CD4-positive, alpha-beta memory T cell (primary cell): ENCODE data around the gene HOXA10. TPM values are rescaled to one million over a fixed set of nuclear protein-coding genes. Genes with fewer than 3 reads are reported as not detected.

Experiments
- CTCF ChIA-PET: fragments of 350-600 bp; sonication (Branson Sonifier 250); formaldehyde crosslinking; loops from one replicate; lab custom pipeline; 2021; ENCODE audit warnings: inconsistent platforms; ENCODE audit not compliant: partially characterized antibody; lab: Charles Lee
- POLR2A ChIA-PET: fragments of 350-600 bp; sonication (Branson Sonifier 250); formaldehyde crosslinking; loops from one replicate; lab custom pipeline; 2021; ENCODE audit not compliant: partially characterized antibody; lab: Charles Lee
- DNase-seq, 5 donors: peaks; one replicate each; pipeline versions ENCODE4 v3.0.0 to v3.0.0-alpha.2; 2020 to 2022; ENCODE audit warnings: mixed read lengths in 1 of 5
- H3K27ac ChIP-seq: one replicate; pipeline ENCODE4 v1.7.0; 2013; ENCODE audit warnings: low read depth, low read length
- H3K27me3 ChIP-seq: 2 replicates; pipeline ENCODE4 v1.7.0; 2013; ENCODE audit warnings: mild to moderate bottlenecking, low read length, moderate library complexity; ENCODE audit not compliant: insufficient read depth
- H3K36me3 ChIP-seq: 2 replicates; pipeline ENCODE4 v1.7.0; 2013; ENCODE audit warnings: mild to moderate bottlenecking, low read length, moderate library complexity; ENCODE audit not compliant: insufficient read depth
- H3K4me1 ChIP-seq: 2 replicates; pipeline ENCODE4 v1.7.0; 2013; ENCODE audit warnings: mild to moderate bottlenecking, low read length, moderate library complexity; ENCODE audit not compliant: insufficient read depth
- H3K4me3 ChIP-seq, 2 donors: one replicate each; pipeline ENCODE4 v1.7.0; 2013; ENCODE audit warnings: low read length in 2 of 2, mild to moderate bottlenecking in 1 of 2
- H3K9me3 ChIP-seq, 2 donors: one replicate each; pipeline ENCODE4 v1.7.0; 2013; ENCODE audit warnings: low read length in 2 of 2, control low read depth in 1 of 2; ENCODE audit not compliant: control insufficient read depth in 1 of 2
- H3K27ac Mint-ChIP-seq, 7 donors: one replicate each; pipeline ENCODE4 v1.8.0; 2020 to 2021; ENCODE audit warnings: mixed read lengths in 7 of 7, mild to moderate bottlenecking in 6 of 7, inconsistent platforms in 3 of 7, moderate library complexity in 3 of 7
- H3K27me3 Mint-ChIP-seq, 2 donors: one replicate each; pipeline ENCODE4 v1.8.0; 2020 to 2021; ENCODE audit warnings: mixed read lengths in 2 of 2
- H3K36me3 Mint-ChIP-seq, 2 donors: one replicate each; pipeline ENCODE4 v1.8.0; 2020 to 2021; ENCODE audit warnings: mixed read lengths in 2 of 2, inconsistent platforms in 1 of 2, mild to moderate bottlenecking in 1 of 2
- H3K4me1 Mint-ChIP-seq, 4 donors: one replicate each; pipeline ENCODE4 v1.8.0; 2020 to 2021; ENCODE audit warnings: mixed read lengths in 4 of 4, mild to moderate bottlenecking in 1 of 4
- H3K4me3 Mint-ChIP-seq, 8 donors: one replicate each; pipeline ENCODE4 v1.8.0; 2020 to 2021; ENCODE audit warnings: mixed read lengths in 8 of 8, mild to moderate bottlenecking in 7 of 8, moderate library complexity in 6 of 8, inconsistent platforms in 3 of 8
- H3K9me3 Mint-ChIP-seq, 8 donors: one replicate each; pipeline ENCODE4 v1.8.0; 2020 to 2021; ENCODE audit warnings: mixed read lengths in 8 of 8, mild to moderate bottlenecking in 5 of 8, inconsistent platforms in 3 of 8, moderate library complexity in 1 of 8
- intact Hi-C: fragments of 100-400 bp; cut with micrococcal nuclease; formaldehyde crosslinking; loops from one replicate; pipeline ENCODE4 v1.15.1; 2023
- polyA plus RNA-seq, 2 donors: library from polyadenylated mRNA; unstranded; fragments of 300-500 nt; fragmentation: Illumina TruSeq; gene quantifications; one replicate each; pipeline ENCODE4 v1.2.3, GENCODE V29; 2021
- total RNA-seq, 2 experiments: library from RNA; stranded (reverse); gene quantifications; one replicate each; pipeline ENCODE4 v1.2.3, GENCODE V29; 2021

HOXA10 gene
- total and polyA plus RNA-seq, 4 experiments from 2014 or later: not detected

GRCh38 chr7:27159266-27160144, 14.6 kb downstream of the HOXA10 start:
- H3K27ac ChIP-seq: no peak overlapping the region
- intact Hi-C loops: loop anchor here (2.0 to 10.0 kb wide), 7 partner anchors 62 to 1307 kb away; partner anchors contain the start of genes HOXA1 and SNX10
- no peaks in the 10 kb centered on the region for H3K9me3 ChIP-seq
- ChIA-PET POLR2A (interaction anchor here (1.2 to 1.3 kb wide), 2 partner anchors 13 to 476 kb away, joined by 3 read pairs; no protein-coding TSS in a partner anchor), CTCF (interaction anchor here (0.7 to 1.7 kb wide), 12 partner anchors 9 to 1265 kb away, joined by 3 to 22 read pairs (median 4); partner anchors contain the start of gene HOXA6)
- no peaks in the 10 kb centered on the region for H3K36me3 ChIP-seq
- peaks cover 38% of the 10 kb centered on the region for H3K4me1 ChIP-seq
- H3K27me3 Mint-ChIP-seq: peaks cover 60 to 73% of the 10 kb centered on the region in 2 donors
- no peak for DNase-seq
- peak overlapping the region in 1 of 7 donors; percentile 88 for H3K27ac Mint-ChIP-seq
- peaks cover 0 to 3% of the 10 kb centered on the region in 2 donors for H3K36me3 Mint-ChIP-seq
- peaks cover 23 to 56% (median 33%) of the 10 kb centered on the region in 4 donors for H3K4me1 Mint-ChIP-seq
- H3K27me3 ChIP-seq: peaks cover 81% of the 10 kb centered on the region
- peaks cover 0 to 42% (median 0%) of the 10 kb centered on the region in 8 donors for H3K9me3 Mint-ChIP-seq
- H3K4me3 ChIP-seq: no peak overlapping the region
- peak overlapping the region; percentile 62 to 84 (median 78) for H3K4me3 Mint-ChIP-seq

- POLR2A ChIA-PET: interaction anchor here (1.2 to 1.3 kb wide), 2 partner anchors 14 to 476 kb away, joined by 3 read pairs; no protein-coding TSS in a partner anchor
- Histone ChIP-seq H3K4me1 (peaks cover 41% of the 10 kb centered on the region), H3K9me3 (no peaks in the 10 kb centered on the region), H3K36me3 (no peaks in the 10 kb centered on the region), H3K27ac (no peak overlapping the region), H3K27me3 (peaks cover 83% of the 10 kb centered on the region), H3K4me3 (no peak overlapping the region)
- H3K4me3 Mint-ChIP-seq: peak overlapping the region in 6 of 8 donors; percentile 10 to 74 (median 44)
- H3K36me3 Mint-ChIP-seq: peaks cover 0 to 3% of the 10 kb centered on the region in 2 donors
- H3K27ac Mint-ChIP-seq: peak overlapping the region in 4 of 7 donors; percentile 3 to 88 (median 64)
- peaks cover 23 to 62% (median 34%) of the 10 kb centered on the region in 4 donors for H3K4me1 Mint-ChIP-seq
- no peak for DNase-seq
- intact Hi-C loops: no loop called here
- peaks cover 61 to 73% of the 10 kb centered on the region in 2 donors for H3K27me3 Mint-ChIP-seq
- CTCF ChIA-PET: interaction anchor here (0.7 to 1.7 kb wide), 12 partner anchors 8 to 1264 kb away, joined by 3 to 22 read pairs (median 4); partner anchors contain the start of gene HOXA6
- peaks cover 0 to 41% (median 0%) of the 10 kb centered on the region in 8 donors for H3K9me3 Mint-ChIP-seq
These were observed 15.5 kb downstream of the HOXA10 start for GRCh38 chr7:27158436-27159265.

- intact Hi-C loops: no loop called here
- H3K9me3 ChIP-seq: no peaks in the 10 kb centered on the region
These were observed 16.3 kb downstream of the HOXA10 start for GRCh38 chr7:27157702-27158431.

GRCh38 chr7:27156916-27157701, 17.0 kb downstream of the HOXA10 start:
- peak overlapping the region in 6 of 8 donors; percentile 27 to 76 (median 39) for H3K4me3 Mint-ChIP-seq
- POLR2A ChIA-PET: interaction anchor here (0.8 to 1.1 kb wide), 2 partner anchors 16 to 20 kb away, joined by 3 read pairs; no protein-coding TSS in a partner anchor
- peaks cover 25 to 74% (median 39%) of the 10 kb centered on the region in 4 donors for H3K4me1 Mint-ChIP-seq
- Histone ChIP-seq H3K9me3 (no peaks in the 10 kb centered on the region), H3K36me3 (no peaks in the 10 kb centered on the region), H3K4me3 (no peak overlapping the region), H3K4me1 (peaks cover 47% of the 10 kb centered on the region), H3K27ac (no peak overlapping the region), H3K27me3 (peaks cover 85% of the 10 kb centered on the region)
- peaks cover 0 to 3% of the 10 kb centered on the region in 2 donors for H3K36me3 Mint-ChIP-seq
- DNase-seq: no peak
- H3K9me3 Mint-ChIP-seq: peaks cover 0 to 41% (median 0%) of the 10 kb centered on the region in 8 donors
- intact Hi-C loops: no loop called here
- peaks cover 67 to 72% of the 10 kb centered on the region in 2 donors for H3K27me3 Mint-ChIP-seq
- CTCF ChIA-PET: interaction anchor here (0.9 to 1.5 kb wide), 7 partner anchors 10 to 788 kb away, joined by 3 to 6 read pairs (median 3); partner anchors contain the start of genes HOXA10 and HOXA6
- peak overlapping the region in 5 of 7 donors; percentile 38 to 88 (median 75) for H3K27ac Mint-ChIP-seq

More at GRCh38 chr7:27157702-27158431, 16.3 kb downstream of the HOXA10 start:
- Mint-ChIP-seq H3K4me3 (peak overlapping the region; percentile 21 to 76 (median 38)), H3K36me3 (peaks cover 0 to 3% of the 10 kb centered on the region in 2 donors), H3K27ac (peak overlapping the region in 5 of 7 donors; percentile 2 to 88 (median 42)), H3K4me1 (peaks cover 25 to 69% (median 36%) of the 10 kb centered on the region in 4 donors), H3K27me3 (peaks cover 64 to 72% of the 10 kb centered on the region in 2 donors), H3K9me3 (peaks cover 0 to 41% (median 0%) of the 10 kb centered on the region in 8 donors)
- peaks cover 41% of the 10 kb centered on the region for H3K4me1 ChIP-seq
- H3K36me3 ChIP-seq: no peaks in the 10 kb centered on the region
- POLR2A ChIA-PET: no interaction called here
- DNase-seq: no peak
- no peak overlapping the region for H3K27ac ChIP-seq
- peaks cover 83% of the 10 kb centered on the region for H3K27me3 ChIP-seq
- H3K4me3 ChIP-seq: no peak overlapping the region
- CTCF ChIA-PET: interaction anchor here (1.0 to 1.4 kb wide), 4 partner anchors 10 to 38 kb away, joined by 3 to 6 read pairs (median 3); partner anchors contain the start of genes HOXA10 and HOXA6

GRCh38 chr7:27156508-27156898, 17.6 kb downstream of the HOXA10 start, which contains the start of gene HOXA7:
Gene HOXA7, minus strand, starts transcription at chr7:27156675. Its CDS starts 130 bp downstream, at chr7:27156545.
- Mint-ChIP-seq H3K4me3 (peak within 1 kb of the TSS in 7 of 8 donors; percentile 38 to 88 (median 74)), H3K27me3 (peaks cover 73 to 78% of the 10 kb centered on the region in 2 donors), H3K27ac (peak within 1 kb of the TSS in 5 of 7 donors; percentile 70 to 93 (median 88)), H3K4me1 (peaks cover 28 to 80% (median 45%) of the 10 kb centered on the region in 4 donors), H3K36me3 (peaks cover 0 to 3% of the 10 kb centered on the region in 2 donors), H3K9me3 (peaks cover 0 to 43% (median 0%) of the 10 kb centered on the region in 8 donors)
- ChIA-PET POLR2A (interaction anchor here (0.6 to 1.1 kb wide), 3 partner anchors 16 to 376 kb away, joined by 3 read pairs; no protein-coding TSS in a partner anchor), CTCF (interaction anchor here (0.9 to 1.5 kb wide), 5 partner anchors 12 to 788 kb away, joined by 3 to 6 read pairs (median 4); partner anchors contain the start of gene HOXA10)
- no peaks in the 10 kb centered on the region for H3K9me3 ChIP-seq
- H3K27ac ChIP-seq: no peak within 1 kb of the TSS
- peaks cover 86% of the 10 kb centered on the region for H3K27me3 ChIP-seq
- no peak within 1 kb of the TSS for H3K4me3 ChIP-seq
- peaks cover 53% of the 10 kb centered on the region for H3K4me1 ChIP-seq
- H3K36me3 ChIP-seq: no peaks in the 10 kb centered on the region
- no peak for DNase-seq
- intact Hi-C loops: no loop called here
